Uterus (tissue), 4 donors: Measurements from ENCODE around the gene PPFIBP2. TPM values are rescaled to one million over a fixed set of nuclear protein-coding genes. Genes with fewer than 3 reads are reported as not detected.

ENCODE experiments used
- DNase-seq, 2 donors: peaks; one replicate each; pipeline ENCODE4 v3.0.0-alpha.2; 2019 to 2020
- H3K27ac ChIP-seq, 2 donors: fragments of 200-600 bp; sonication (generic); 1 replicate in 1 of 2; 2 replicates in 1 of 2; pipeline ENCODE4 v1.5.1; 2016 to 2018
- H3K27me3 ChIP-seq, 2 donors: fragments of 200-600 bp; sonication (generic); one replicate each; pipeline ENCODE4 v1.5.1; 2018 to 2019; ENCODE audit warnings: control low read depth in 1 of 2
- H3K36me3 ChIP-seq, 2 donors: fragments of 200-600 bp; sonication (generic); one replicate each; pipeline ENCODE4 v1.5.1; 2019; ENCODE audit warnings: control low read depth in 1 of 2
- H3K4me1 ChIP-seq, 2 donors: fragments of 200-600 bp; sonication (generic); one replicate each; pipeline ENCODE4 v1.5.1; 2018 to 2019; ENCODE audit warnings: control low read depth in 1 of 2
- H3K4me3 ChIP-seq, 2 donors: fragments of 200-600 bp; sonication (generic); 1 replicate in 1 of 2; 2 replicates in 1 of 2; pipeline ENCODE4 v1.5.1; 2018 to 2019; ENCODE audit warnings: mild to moderate bottlenecking in 1 of 2
- H3K9me3 ChIP-seq, 2 donors: fragments of 200-600 bp; sonication (generic); one replicate each; pipeline ENCODE4 v1.5.1; 2019; ENCODE audit warnings: control low read depth in 1 of 2
- CTCF ChIP-seq, 4 experiments: fragments of 200-600 bp in 2 of 4; fragments of 450-650 bp in 2 of 4; sonication (generic) in 2 of 4; IDR thresholded peaks; one replicate each; pipeline ENCODE4 v1.5.1; 2016 to 2019; ENCODE audit warnings: antibody characterized with exemption in 4 of 4, mild to moderate bottlenecking in 2 of 4, moderate library complexity in 1 of 4
- POLR2A ChIP-seq, 2 donors: fragments of 450-650 bp; IDR thresholded peaks; one replicate each; pipeline ENCODE4 v1.6.1; 2016; ENCODE audit warnings: antibody characterized with exemption in 2 of 2, mild to moderate bottlenecking in 1 of 2, moderate library complexity in 1 of 2
- intact Hi-C: fragments of 100-400 bp; cut with DNase I; formaldehyde crosslinking; loops from one replicate; pipeline ENCODE4 v1.15.1; 2023; ENCODE audit warnings: low total_unique reads
- total RNA-seq, 4 donors: library from RNA; depleted of rRNA in 3 of 4; stranded (reverse); fragments of >200 nt in 3 of 4; gene quantifications; one replicate each; pipeline versions ENCODE4 v1.1.0 to v1.2.4, GENCODE V29; 2014 to 2023
- donor health status: DM: yes; HTN: yes; CAD: no.

PPFIBP2 gene
- total RNA-seq, 4 donors from 2014 or later: 2.1 to 36.2 (median 15.2) TPM

GRCh38 chr11:7522121-7522520 lies 8.3 kb downstream of the PPFIBP2 start:
- Histone ChIP-seq H3K4me3 (no peak overlapping the region), H3K9me3 (no peaks in the 10 kb centered on the region), H3K4me1 (no peaks in the 10 kb centered on the region), H3K36me3 (no peaks in the 10 kb centered on the region), H3K27ac (no peak overlapping the region), H3K27me3 (no peaks in the 10 kb centered on the region)
- TF ChIP-seq CTCF (IDR thresholded peaks at IDR 0.05) (no peak), POLR2A (IDR thresholded peaks at IDR 0.05) (no peak)
- DNase-seq: no peak
- intact Hi-C loops: no loop called here

GRCh38 chr11:7522546-7522945 lies 8.7 kb downstream of the PPFIBP2 start:
- Histone ChIP-seq H3K36me3 (no peaks in the 10 kb centered on the region), H3K4me1 (no peaks in the 10 kb centered on the region), H3K4me3 (no peak overlapping the region), H3K27me3 (no peaks in the 10 kb centered on the region), H3K27ac (no peak overlapping the region), H3K9me3 (no peaks in the 10 kb centered on the region)
- DNase-seq: no peak
- intact Hi-C loops: no loop called here
- no peak for TF ChIP-seq CTCF (IDR thresholded peaks at IDR 0.05)
- no peak for TF ChIP-seq POLR2A (IDR thresholded peaks at IDR 0.05)

- no peak overlapping the region for H3K27ac ChIP-seq
- no peak for DNase-seq
Measured at GRCh38 chr11:7523416-7524210, 9.8 kb downstream of the PPFIBP2 start.

GRCh38 chr11:7524462-7525235 lies 10.8 kb downstream of the PPFIBP2 start:
- intact Hi-C loops: no loop called here
- DNase-seq: no peak
- Histone ChIP-seq H3K9me3 (no peaks in the 10 kb centered on the region), H3K27ac (no peak overlapping the region), H3K4me3 (no peak overlapping the region), H3K27me3 (no peaks in the 10 kb centered on the region), H3K4me1 (no peaks in the 10 kb centered on the region), H3K36me3 (no peaks in the 10 kb centered on the region)
- TF ChIP-seq POLR2A (IDR thresholded peaks at IDR 0.05): no peak
- no peak for TF ChIP-seq CTCF (IDR thresholded peaks at IDR 0.05)

More at GRCh38 chr11:7523416-7524210, 9.8 kb downstream of the PPFIBP2 start:
- Histone ChIP-seq H3K36me3 (no peaks in the 10 kb centered on the region), H3K4me3 (no peak overlapping the region), H3K4me1 (no peaks in the 10 kb centered on the region), H3K27me3 (no peaks in the 10 kb centered on the region), H3K9me3 (no peaks in the 10 kb centered on the region)
- intact Hi-C loops: no loop called here
- TF ChIP-seq CTCF (IDR thresholded peaks at IDR 0.05): no peak
- TF ChIP-seq POLR2A (IDR thresholded peaks at IDR 0.05): no peak

- Histone ChIP-seq H3K27ac (no peak overlapping the region), H3K4me1 (no peaks in the 10 kb centered on the region)
- intact Hi-C loops: no loop called here
Measured at GRCh38 chr11:7525424-7525823, 11.6 kb downstream of the PPFIBP2 start.

More at GRCh38 chr11:7525424-7525823, 11.6 kb downstream of the PPFIBP2 start:
- TF ChIP-seq CTCF (IDR thresholded peaks at IDR 0.05) (no peak), POLR2A (IDR thresholded peaks at IDR 0.05) (no peak)
- no peak overlapping the region for H3K4me3 ChIP-seq
- no peaks in the 10 kb centered on the region for H3K27me3 ChIP-seq
- no peaks in the 10 kb centered on the region for H3K36me3 ChIP-seq
- H3K9me3 ChIP-seq: no peaks in the 10 kb centered on the region
- no peak for DNase-seq
